ENCODE results near the gene LRRC39. TPM values are rescaled to one million over a fixed set of nuclear protein-coding genes. Genes with fewer than 3 reads are reported as not detected.

The LRRC39 gene
- under 1 TPM; 0.68 to 0.82 TPM for total RNA-seq

GRCh38 chr1:100178091-100178490 lies at the start of gene LRRC39:
TSS of gene LRRC39 (minus strand) at chr1:100178256. CDS start at chr1:100168516, 9,740 bp downstream.

GRCh38 chr1:100132566-100133477 lies 45.2 kb downstream of the LRRC39 start, which contains the start of the genes SASS6 and TRMT13:
TSS of gene SASS6 (minus strand) at chr1:100132930. CDS start at chr1:100132814, 116 bp downstream.
TSS of gene TRMT13 (plus strand) at chr1:100133163. CDS start at chr1:100133169, 6 bp downstream.

Other genes with a start within 250 kb of the LRRC39 start
- 10 to 100 TPM; 16.5 to 19.2 TPM for gene SLC35A3, start 208.3 kb downstream of the LRRC39 start, total RNA-seq
- 10 to 100 TPM; 10.3 to 10.5 TPM for gene SASS6, start 45.3 kb downstream of the LRRC39 start, total RNA-seq
- gene TRMT13, start 45.1 kb downstream of the LRRC39 start, total RNA-seq = 10 to 100 TPM; 19.0 to 20.0 TPM
- 10 to 100 TPM; 10.7 to 12.0 TPM for gene DBT, start 71.6 kb upstream of the LRRC39 start, total RNA-seq
- 10 to 100 TPM; 44.0 to 46.4 TPM for gene RTCA, start 88.0 kb upstream of the LRRC39 start, total RNA-seq
- 10 to 100 TPM; 49.0 to 50.0 TPM for gene CDC14A, start 174.2 kb upstream of the LRRC39 start, total RNA-seq

Data from activated naive CD4-positive, alpha-beta T cell treated with anti-CD3 and anti-CD28 coated beads, Interleukin-2, amount 10 ng/mL, durations not matched to agents 5 hours and 36 hours (primary cell).